HL-60 (cell line): Measurements from ENCODE around the gene IDH3B.
"Not testable (repeated sequence)": the region's sequence is repeated elsewhere in the genome, so short reads cannot be mapped to it uniquely, and the experiment has no call there.

Experiments used
- POLR2AphosphoS5 ChIP-seq: IDR thresholded peaks from 2 replicates; pipeline ENCODE4 v1.6.1; 2012; ENCODE audit warnings: low read depth
- SPI1 ChIP-seq: IDR thresholded peaks from 2 replicates; pipeline ENCODE4 v1.6.1; 2012; ENCODE audit warnings: low read depth, mild to moderate bottlenecking, borderline replicate concordance
- TF ChIP-seq, protein P1 (sequence below): IDR thresholded peaks from one replicate; pipeline ENCODE4 v1.5.1; 2011; ENCODE audit warnings: low read length, control low read depth, inconsistent platforms; ENCODE audit not compliant: insufficient read depth
- TF ChIP-seq, protein P2 (sequence below): IDR thresholded peaks from 2 replicates; pipeline ENCODE4 v1.6.1; 2012; ENCODE audit warnings: low read depth; ENCODE audit not compliant: insufficient replicate concordance

DNA sequence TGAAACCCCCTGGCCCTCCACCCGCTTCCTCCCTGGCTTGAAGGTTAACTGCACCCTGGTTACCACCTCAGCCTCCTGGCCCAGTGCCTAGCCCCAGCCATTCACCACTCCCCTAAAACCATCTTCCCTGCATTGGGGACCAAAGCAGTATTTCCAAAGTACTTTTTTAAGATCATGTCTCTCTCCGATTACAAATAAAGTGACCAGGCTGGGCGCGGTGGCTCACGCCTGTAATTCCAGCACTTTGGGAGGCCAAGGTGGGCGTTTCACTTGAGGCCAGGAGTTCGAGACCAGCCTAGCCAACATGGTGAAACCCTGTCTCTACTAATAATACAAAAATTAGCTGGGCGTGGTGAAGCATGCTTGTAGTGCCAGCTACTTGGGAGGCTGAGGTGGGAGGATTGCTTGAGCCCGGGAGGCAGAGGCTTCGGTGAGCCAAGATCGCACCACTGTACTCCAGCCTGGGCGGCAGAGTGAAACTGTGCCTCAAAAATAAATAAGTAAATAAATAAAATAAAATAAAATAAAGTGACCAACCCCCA lies 32.0 kb upstream of the IDH3B start:
- TF ChIP-seq, protein P1, sequence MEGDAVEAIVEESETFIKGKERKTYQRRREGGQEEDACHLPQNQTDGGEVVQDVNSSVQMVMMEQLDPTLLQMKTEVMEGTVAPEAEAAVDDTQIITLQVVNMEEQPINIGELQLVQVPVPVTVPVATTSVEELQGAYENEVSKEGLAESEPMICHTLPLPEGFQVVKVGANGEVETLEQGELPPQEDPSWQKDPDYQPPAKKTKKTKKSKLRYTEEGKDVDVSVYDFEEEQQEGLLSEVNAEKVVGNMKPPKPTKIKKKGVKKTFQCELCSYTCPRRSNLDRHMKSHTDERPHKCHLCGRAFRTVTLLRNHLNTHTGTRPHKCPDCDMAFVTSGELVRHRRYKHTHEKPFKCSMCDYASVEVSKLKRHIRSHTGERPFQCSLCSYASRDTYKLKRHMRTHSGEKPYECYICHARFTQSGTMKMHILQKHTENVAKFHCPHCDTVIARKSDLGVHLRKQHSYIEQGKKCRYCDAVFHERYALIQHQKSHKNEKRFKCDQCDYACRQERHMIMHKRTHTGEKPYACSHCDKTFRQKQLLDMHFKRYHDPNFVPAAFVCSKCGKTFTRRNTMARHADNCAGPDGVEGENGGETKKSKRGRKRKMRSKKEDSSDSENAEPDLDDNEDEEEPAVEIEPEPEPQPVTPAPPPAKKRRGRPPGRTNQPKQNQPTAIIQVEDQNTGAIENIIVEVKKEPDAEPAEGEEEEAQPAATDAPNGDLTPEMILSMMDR, result not testable (repeated sequence)
- not testable (repeated sequence) for TF ChIP-seq POLR2AphosphoS5, SPI1
- TF ChIP-seq, protein P2, sequence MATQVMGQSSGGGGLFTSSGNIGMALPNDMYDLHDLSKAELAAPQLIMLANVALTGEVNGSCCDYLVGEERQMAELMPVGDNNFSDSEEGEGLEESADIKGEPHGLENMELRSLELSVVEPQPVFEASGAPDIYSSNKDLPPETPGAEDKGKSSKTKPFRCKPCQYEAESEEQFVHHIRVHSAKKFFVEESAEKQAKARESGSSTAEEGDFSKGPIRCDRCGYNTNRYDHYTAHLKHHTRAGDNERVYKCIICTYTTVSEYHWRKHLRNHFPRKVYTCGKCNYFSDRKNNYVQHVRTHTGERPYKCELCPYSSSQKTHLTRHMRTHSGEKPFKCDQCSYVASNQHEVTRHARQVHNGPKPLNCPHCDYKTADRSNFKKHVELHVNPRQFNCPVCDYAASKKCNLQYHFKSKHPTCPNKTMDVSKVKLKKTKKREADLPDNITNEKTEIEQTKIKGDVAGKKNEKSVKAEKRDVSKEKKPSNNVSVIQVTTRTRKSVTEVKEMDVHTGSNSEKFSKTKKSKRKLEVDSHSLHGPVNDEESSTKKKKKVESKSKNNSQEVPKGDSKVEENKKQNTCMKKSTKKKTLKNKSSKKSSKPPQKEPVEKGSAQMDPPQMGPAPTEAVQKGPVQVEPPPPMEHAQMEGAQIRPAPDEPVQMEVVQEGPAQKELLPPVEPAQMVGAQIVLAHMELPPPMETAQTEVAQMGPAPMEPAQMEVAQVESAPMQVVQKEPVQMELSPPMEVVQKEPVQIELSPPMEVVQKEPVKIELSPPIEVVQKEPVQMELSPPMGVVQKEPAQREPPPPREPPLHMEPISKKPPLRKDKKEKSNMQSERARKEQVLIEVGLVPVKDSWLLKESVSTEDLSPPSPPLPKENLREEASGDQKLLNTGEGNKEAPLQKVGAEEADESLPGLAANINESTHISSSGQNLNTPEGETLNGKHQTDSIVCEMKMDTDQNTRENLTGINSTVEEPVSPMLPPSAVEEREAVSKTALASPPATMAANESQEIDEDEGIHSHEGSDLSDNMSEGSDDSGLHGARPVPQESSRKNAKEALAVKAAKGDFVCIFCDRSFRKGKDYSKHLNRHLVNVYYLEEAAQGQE, result not testable (repeated sequence)
